ENCODE measurements around the gene SORCS3. TPM values are rescaled to one million over a fixed set of nuclear protein-coding genes. Genes with fewer than 3 reads are reported as not detected.

SORCS3 gene
- total RNA-seq, 1 experiment from 2014 or later: 0.03 TPM

GRCh38 chr10:105284476-105285215, 643.6 kb downstream of the SORCS3 start:
- Histone ChIP-seq H3K4me3 (ENCODE audit: insufficient read depth, low read depth, low read length) (no peak overlapping the region), H3K36me3 (replicated peaks; ENCODE audit: control insufficient read depth, insufficient read depth, low read length) (no peaks in the 10 kb centered on the region), H3K27me3 (ENCODE audit: control insufficient read depth, insufficient read depth, low read length) (no peaks in the 10 kb centered on the region)
- DNase-seq: no peak

GRCh38 chr10:105288026-105288425, 646.9 kb downstream of the SORCS3 start:
- no peak for DNase-seq
- no peaks in the 10 kb centered on the region for H3K27me3 ChIP-seq (ENCODE audit: control insufficient read depth, insufficient read depth, low read length)
- no peak overlapping the region for H3K4me3 ChIP-seq (ENCODE audit: insufficient read depth, low read depth, low read length)
- H3K36me3 ChIP-seq (replicated peaks; ENCODE audit: control insufficient read depth, insufficient read depth, low read length): no peaks in the 10 kb centered on the region

- H3K27me3 ChIP-seq (ENCODE audit: control insufficient read depth, insufficient read depth, low read length): no peaks in the 10 kb centered on the region
- no peaks in the 10 kb centered on the region for H3K36me3 ChIP-seq (replicated peaks; ENCODE audit: control insufficient read depth, insufficient read depth, low read length)
- H3K4me3 ChIP-seq (ENCODE audit: insufficient read depth, low read depth, low read length): no peak overlapping the region
- DNase-seq: no peak
These were observed 647.5 kb downstream of the SORCS3 start for GRCh38 chr10:105288613-105289012.

GRCh38 chr10:105291571-105291970, 650.5 kb downstream of the SORCS3 start:
- DNase-seq: no peak
- H3K4me3 ChIP-seq (ENCODE audit: insufficient read depth, low read depth, low read length): no peak overlapping the region
- no peaks in the 10 kb centered on the region for H3K36me3 ChIP-seq (replicated peaks; ENCODE audit: control insufficient read depth, insufficient read depth, low read length)
- no peaks in the 10 kb centered on the region for H3K27me3 ChIP-seq (ENCODE audit: control insufficient read depth, insufficient read depth, low read length)

- no peaks in the 10 kb centered on the region for H3K36me3 ChIP-seq (replicated peaks; ENCODE audit: control insufficient read depth, insufficient read depth, low read length)
These were observed 651.1 kb downstream of the SORCS3 start for GRCh38 chr10:105292236-105292635.

More at GRCh38 chr10:105292236-105292635, 651.1 kb downstream of the SORCS3 start:
- no peak overlapping the region for H3K4me3 ChIP-seq (ENCODE audit: insufficient read depth, low read depth, low read length)
- no peaks in the 10 kb centered on the region for H3K27me3 ChIP-seq (ENCODE audit: control insufficient read depth, insufficient read depth, low read length)
- no peak for DNase-seq

Data from H7 (cell line).